ENCODE results near the gene RIMBP2.

RIMBP2 gene

DNA sequence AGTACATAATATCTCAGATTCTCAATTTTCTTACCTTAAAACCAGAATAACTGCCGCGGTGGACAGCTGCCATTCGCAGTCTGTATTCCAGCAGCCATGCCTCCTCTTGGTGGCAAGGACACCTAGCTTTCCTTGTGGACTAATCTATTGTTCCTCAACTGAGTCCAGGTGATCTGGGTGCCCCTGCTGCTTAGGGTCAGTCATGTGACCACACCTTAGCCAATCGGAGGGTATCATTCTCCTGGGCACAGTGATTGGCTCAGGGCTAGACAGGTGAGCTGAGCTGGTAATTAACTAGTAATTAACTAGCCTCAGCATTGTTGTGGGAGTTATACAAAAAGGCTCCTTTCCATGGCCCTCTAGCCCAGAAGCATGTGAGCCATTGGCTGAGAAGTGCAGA, 55.0 kb downstream of the RIMBP2 start:
- CTCF ChIA-PET: no interaction called here
- DNase-seq (ENCODE audit: low read depth, low spot score): no peak
- TF ChIP-seq, protein P1, sequence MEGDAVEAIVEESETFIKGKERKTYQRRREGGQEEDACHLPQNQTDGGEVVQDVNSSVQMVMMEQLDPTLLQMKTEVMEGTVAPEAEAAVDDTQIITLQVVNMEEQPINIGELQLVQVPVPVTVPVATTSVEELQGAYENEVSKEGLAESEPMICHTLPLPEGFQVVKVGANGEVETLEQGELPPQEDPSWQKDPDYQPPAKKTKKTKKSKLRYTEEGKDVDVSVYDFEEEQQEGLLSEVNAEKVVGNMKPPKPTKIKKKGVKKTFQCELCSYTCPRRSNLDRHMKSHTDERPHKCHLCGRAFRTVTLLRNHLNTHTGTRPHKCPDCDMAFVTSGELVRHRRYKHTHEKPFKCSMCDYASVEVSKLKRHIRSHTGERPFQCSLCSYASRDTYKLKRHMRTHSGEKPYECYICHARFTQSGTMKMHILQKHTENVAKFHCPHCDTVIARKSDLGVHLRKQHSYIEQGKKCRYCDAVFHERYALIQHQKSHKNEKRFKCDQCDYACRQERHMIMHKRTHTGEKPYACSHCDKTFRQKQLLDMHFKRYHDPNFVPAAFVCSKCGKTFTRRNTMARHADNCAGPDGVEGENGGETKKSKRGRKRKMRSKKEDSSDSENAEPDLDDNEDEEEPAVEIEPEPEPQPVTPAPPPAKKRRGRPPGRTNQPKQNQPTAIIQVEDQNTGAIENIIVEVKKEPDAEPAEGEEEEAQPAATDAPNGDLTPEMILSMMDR (IDR thresholded peaks at IDR 0.05; ENCODE audit: insufficient read depth, low read length, missing control alignments): no peak
- no peak overlapping the region for H3K4me3 ChIP-seq (ENCODE audit: low read depth, low read length)
- POLR2A ChIA-PET: no interaction called here

DNA sequence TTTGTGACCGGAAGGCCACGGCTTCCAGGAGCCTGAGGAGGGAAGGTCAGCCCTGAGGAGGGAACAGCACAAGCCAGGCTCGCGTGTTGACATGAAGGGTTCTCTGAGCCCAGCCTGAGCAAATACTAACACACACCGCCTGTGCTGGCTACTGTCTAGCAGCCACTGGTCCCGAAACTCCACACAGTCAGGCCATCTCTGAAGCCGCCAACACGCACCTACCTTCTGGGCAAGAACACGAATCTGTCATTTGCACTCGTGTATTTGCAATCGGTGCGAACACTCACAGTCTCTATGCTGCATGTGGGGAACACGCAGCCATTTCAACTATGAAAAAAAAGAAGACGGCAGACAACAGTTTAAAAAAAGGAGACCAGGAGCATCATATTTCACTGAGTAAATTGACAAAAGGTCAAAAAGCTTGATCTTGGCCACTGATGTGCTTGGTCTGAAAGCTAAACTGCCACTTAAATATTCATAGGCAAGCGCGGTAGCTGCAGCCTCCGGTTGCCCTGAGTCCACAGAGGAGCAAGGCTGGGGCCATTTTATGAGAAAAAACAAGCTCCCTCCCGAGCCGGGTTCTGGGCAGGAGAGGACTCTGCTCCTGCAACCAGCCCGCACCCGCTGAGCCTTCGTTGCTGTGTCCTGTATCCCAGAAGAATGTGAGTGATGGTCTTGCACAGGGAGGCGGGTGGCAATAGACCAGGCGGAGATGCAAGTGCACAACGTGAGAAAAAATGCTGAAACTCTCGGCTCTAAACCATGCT, 57.8 kb downstream of the RIMBP2 start:
- DNase-seq (ENCODE audit: low read depth, low spot score): no peak
- ChIA-PET POLR2A (no interaction called here), CTCF (no interaction called here)
- TF ChIP-seq, protein P1 (IDR thresholded peaks at IDR 0.05; ENCODE audit: insufficient read depth, low read length, missing control alignments): no peak
- no peak overlapping the region for H3K4me3 ChIP-seq (ENCODE audit: low read depth, low read length)

DNA sequence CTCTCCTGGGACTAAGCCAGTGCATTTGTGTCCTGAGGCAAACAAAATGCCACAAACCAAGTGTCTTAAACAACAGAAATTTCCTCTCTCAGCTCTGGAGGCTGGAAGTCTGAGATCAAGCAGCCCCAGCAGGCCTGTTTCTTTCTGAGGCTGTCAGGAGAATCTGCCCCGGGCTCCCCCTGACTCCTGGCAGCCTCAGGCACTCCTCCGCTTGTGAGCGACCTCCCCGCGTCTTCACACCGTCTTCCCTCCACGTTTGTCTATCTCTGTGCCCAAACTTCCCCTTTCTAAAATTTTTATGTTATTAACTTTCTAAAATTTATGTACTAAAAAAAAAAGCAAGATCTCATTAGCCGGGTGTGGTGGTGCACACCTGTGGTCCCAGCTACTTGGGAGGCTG, 59.7 kb downstream of the RIMBP2 start:
- TF ChIP-seq, protein P1 (IDR thresholded peaks at IDR 0.05; ENCODE audit: insufficient read depth, low read length, missing control alignments): no peak
- POLR2A ChIA-PET: no interaction called here
- DNase-seq (ENCODE audit: low read depth, low spot score): no peak
- no peak overlapping the region for H3K4me3 ChIP-seq (ENCODE audit: low read depth, low read length)
- CTCF ChIA-PET: no interaction called here

DNA sequence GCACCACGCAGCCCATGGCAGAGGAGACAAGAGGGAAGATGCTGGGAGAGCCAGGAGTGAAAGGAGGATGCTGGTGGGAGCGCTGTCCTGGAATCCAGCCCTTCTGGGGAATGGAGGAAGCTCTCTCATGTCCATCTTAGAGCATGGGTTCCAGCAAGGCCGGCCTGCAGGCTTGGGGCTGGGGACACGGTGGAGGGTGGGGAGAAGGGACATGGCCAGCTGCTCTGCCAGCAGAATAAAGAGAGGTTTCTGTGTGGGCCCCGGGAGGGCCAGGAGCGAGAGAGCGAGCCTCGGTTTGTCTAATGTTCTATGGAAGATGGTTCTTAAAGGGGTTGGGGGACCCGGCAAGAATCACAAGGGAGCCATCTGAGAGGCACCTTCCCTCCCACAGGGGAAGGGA, 60.2 kb downstream of the RIMBP2 start:
- DNase-seq (ENCODE audit: low read depth, low spot score): no peak
- POLR2A ChIA-PET: no interaction called here
- CTCF ChIA-PET: no interaction called here
- H3K4me3 ChIP-seq (ENCODE audit: low read depth, low read length): no peak overlapping the region
- TF ChIP-seq, protein P1 (IDR thresholded peaks at IDR 0.05; ENCODE audit: insufficient read depth, low read length, missing control alignments): no peak

DNA sequence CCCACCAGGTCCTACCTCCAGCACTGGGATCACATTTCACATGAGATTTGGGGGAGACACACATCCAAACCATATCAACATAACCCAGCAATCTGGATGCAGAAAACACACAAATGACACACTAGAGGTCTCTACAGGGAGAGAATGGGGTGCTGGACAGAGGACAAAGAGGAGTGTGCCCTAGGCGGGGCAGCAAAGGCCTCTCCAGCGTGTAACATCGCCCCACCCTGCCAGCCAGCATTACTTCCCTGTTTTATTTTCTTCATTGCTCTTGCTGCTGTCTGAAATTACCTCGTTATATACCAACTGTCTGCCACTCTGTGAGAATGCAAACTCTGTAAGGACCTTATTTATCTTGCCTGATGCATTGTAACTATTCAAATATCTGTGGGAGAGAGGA, 61.1 kb downstream of the RIMBP2 start:
- TF ChIP-seq, protein P1 (IDR thresholded peaks at IDR 0.05; ENCODE audit: insufficient read depth, low read length, missing control alignments): no peak
- POLR2A ChIA-PET: no interaction called here
- CTCF ChIA-PET: no interaction called here
- DNase-seq (ENCODE audit: low read depth, low spot score): no peak
- H3K4me3 ChIP-seq (ENCODE audit: low read depth, low read length): no peak overlapping the region

DNA sequence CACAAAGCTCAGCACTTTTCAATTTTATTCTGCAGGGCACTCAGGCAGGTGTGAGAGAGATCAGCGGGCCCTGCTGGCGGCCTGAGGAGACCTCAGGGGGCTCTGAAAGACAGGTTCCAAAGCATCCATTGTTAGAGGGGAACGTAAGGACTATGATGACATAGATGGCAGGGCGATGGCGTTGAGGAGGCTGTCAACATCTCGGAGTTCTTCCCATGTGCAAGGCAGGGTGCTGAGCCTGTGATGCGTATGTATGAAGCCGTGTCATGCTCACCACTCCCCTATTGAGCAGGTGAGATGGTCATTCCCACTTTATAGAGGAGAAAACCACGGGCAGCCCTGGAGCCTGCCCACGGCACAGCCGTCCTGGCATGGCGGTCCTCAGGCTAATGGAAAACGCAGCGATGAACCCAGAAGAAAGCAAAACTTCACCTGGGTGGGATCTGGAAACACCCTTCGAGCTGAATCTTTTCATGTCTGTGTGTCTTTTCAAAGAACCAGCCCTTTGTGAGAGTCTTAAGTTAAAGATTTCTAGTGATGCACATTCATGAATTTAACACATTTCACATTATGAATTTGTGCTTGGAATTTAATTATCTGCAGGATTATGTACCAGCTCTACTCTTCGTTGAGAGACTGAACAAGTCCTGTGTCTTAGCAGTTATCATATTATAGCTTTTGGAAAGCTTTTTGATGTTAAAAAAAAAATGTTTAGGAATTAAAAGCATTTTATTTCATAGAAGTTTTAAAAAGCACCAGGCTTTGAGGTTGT, 64.7 kb downstream of the RIMBP2 start:
- DNase-seq (ENCODE audit: low read depth, low spot score): no peak
- no peak overlapping the region for H3K4me3 ChIP-seq (ENCODE audit: low read depth, low read length)
- ChIA-PET POLR2A (no interaction called here), CTCF (no interaction called here)
- TF ChIP-seq, protein P1 (IDR thresholded peaks at IDR 0.05; ENCODE audit: insufficient read depth, low read length, missing control alignments): no peak

All from AG04449 (cell line).